GM21526 (cell line): ENCODE data around the gene FYN.
"Not testable (repeated sequence)": the region's sequence is repeated elsewhere in the genome, so short reads cannot be mapped to it uniquely, and the experiment has no call there.

ENCODE experiments used
- ATAC-seq: cut with Tn5 transposase; IDR thresholded peaks from one replicate; pipeline ENCODE4 v1.9.1; 2021; ENCODE audit warnings: moderate library complexity; ENCODE audit not compliant: unreplicated experiment, low FRiP score

FYN gene

GRCh38 chr6:111650049-111650448 is 223.2 kb downstream of the FYN start:
- no peak for ATAC-seq

GRCh38 chr6:111648100-111648499 is 225.2 kb downstream of the FYN start:
- no peak for ATAC-seq

DNA sequence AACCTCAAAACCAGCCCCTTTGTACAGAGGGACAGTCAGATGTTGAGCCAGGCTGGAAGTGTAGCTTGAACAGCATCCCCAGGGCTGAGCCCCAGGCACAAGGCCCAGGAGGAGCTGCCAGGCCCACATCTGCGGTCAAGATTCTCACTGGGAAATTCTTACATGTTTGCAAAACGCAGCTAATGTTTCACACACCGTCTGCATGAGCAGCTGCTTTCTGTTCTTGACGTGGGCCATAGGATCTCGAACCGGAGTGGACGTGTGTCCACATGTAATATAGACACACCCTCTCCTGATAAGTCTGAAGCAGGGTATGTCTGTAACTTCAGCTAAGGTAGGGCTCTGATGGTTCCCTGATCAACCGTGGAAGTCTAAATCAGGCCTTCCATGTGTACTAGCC is 226.3 kb downstream of the FYN start:
- ATAC-seq, result no peak

DNA sequence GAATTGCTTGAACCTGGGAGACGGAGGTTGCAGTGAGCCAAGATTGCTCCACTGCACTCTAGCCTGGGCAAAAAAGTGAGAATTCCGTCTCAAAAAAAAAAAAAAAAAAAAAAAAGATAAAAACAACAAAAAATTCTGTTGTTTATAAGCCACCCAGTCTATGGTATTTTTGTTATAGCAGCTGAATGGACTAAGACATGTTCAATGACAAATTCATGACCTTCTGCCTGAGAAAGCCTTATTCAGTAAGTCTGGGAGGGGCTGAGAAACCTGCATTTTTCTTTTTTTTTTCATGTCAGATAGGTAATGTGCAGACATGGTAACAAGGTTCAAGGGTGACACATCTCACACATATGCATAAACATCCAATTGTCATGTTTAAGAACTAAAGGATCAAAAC is 227.2 kb downstream of the FYN start:
- no peak for ATAC-seq

DNA sequence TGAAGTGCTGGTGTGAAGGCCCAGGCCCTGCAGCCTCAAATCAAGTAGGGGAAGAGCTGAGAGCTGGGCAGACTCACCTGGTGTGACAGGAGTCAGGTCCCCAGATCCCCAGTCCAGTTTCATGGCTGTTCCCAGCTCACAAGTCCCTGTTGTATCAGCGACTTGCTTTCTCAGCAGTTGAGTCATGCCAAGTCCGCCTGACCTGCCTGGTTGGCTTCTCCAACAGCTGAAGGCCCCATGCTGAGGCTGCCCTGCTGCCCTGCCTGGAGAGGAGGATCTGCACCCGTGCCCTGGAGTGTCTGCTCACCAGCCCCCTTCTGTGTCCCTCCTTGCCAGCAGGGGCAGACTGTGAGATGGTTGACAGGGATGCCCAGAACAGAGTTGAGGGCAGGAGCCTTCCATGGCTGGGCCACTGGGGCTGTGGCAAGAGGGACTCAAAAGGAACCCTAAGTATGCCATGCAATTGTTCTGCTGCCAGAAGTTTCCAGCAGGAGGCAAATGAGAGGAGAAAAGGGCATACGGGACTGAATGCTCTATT is 228.3 kb downstream of the FYN start:
- ATAC-seq, result no peak

GRCh38 chr6:111642463-111643158 is 230.6 kb downstream of the FYN start:
- ATAC-seq, result no peak

- no peak for ATAC-seq
Measured at GRCh38 chr6:111639266-111639665, 234.0 kb downstream of the FYN start.

DNA sequence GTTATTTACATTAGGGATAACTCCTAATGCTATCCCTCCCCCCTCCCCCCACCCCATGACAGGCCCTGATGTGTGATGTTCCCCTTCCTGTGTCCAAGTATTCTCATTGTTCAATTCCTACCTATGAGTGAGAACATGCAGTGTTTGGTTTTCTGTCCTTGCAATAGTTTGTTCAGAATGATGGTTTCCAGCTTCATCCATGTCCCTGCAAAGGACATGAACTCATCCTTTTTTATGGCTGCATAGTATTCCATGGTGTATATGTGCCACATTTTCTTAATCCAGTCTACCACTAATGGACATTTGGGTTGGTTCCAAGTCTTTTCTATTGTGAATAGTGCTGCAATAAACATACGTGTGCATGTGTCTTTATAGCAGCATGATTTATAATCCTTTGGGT is 238.3 kb downstream of the FYN start:
- not testable (repeated sequence) for ATAC-seq

- no peak for ATAC-seq
Measured at GRCh38 chr6:111633822-111634221, 239.4 kb downstream of the FYN start.

DNA sequence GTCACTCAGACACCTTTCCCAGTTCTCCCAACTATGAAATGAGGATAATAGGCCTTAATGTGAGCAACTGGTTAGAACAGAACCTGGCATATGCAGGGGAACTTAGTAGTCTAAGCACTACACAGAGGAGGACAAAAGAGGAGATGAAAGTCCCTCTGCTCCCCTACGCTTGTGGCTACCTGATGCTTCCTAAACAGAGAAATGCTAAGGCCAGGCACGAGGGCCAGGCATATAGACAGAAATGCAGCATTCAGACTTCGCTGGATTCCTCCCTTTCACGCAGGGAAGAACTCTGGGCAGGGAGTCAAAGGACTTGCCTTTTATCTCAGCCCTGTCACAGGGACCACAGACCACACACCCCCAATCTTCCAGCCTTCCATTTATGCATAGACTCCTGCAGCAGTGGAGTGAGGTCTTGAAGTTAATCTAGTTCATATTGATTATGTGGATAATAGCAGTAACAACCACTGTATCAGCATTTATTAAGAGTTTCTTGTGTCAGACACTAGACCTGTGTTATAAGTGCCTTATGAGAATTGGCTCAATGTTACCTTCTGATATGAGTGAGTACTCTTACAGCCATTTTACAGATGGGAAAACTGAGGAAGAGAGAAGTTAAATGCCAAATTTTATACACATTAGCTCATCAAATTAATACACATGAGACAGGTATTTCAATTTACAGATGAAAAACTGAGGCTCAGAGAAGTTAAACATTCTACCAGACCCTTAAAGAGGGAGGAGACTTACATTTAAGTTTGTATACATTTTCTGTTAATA is 240.6 kb downstream of the FYN start:
- no peak for ATAC-seq

- no peak for ATAC-seq
Measured at GRCh38 chr6:111631903-111632460, 241.3 kb downstream of the FYN start.

GRCh38 chr6:111631018-111631417 is 242.2 kb downstream of the FYN start:
- no peak for ATAC-seq

DNA sequence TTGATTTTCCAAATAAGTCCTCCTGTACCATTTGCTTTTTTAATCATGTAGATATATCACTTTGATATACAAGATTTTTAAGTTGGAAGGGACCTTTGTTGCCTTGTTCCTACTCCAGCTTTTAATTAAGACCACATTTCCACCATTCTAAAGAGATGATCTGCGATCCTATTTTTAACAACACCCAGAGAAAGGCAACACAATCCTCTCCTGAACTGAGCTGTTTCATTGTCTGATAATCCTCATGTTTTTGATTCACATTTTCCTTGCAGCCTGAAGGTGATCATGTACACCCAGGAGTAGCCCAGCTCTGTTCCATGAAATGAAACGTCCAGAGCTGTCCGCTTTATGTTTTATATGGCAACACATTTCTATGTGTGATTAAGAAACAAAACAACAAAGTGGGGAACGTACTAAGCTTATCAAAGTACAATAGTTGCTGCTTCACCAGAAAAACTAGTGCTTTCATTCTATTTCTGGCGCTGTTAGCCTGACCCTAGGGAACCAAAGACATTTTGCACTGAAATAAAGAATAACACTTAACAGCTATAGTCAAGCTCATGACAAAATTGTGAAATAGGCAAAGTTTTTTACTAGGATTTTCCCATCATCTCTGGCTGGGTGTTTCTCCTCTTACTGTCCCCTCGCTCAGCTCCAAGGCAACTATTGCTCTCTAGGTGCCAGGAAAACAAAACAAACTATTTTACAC is 245.0 kb downstream of the FYN start:
- ATAC-seq, result no peak

- no peak for ATAC-seq
Measured at GRCh38 chr6:111626441-111626840, 246.8 kb downstream of the FYN start.

- ATAC-seq, result no peak
Measured at GRCh38 chr6:111625461-111626391, 247.5 kb downstream of the FYN start.

DNA sequence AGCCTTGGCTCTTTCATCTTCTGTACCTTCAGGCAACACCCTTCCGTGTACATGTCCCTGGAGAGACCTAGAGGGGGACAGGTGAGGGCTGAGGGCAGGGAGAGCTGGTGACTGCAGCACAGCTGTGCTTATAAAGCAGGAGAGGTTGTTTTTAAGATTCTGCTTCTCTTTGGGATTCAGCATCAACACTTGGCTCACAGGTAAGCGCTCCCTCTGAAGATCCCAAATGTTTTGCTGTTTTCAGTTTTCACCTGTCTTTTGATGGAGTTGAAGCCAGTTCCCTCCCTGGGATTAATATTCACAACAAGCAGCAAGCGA is 248.2 kb downstream of the FYN start:
- no peak for ATAC-seq

DNA sequence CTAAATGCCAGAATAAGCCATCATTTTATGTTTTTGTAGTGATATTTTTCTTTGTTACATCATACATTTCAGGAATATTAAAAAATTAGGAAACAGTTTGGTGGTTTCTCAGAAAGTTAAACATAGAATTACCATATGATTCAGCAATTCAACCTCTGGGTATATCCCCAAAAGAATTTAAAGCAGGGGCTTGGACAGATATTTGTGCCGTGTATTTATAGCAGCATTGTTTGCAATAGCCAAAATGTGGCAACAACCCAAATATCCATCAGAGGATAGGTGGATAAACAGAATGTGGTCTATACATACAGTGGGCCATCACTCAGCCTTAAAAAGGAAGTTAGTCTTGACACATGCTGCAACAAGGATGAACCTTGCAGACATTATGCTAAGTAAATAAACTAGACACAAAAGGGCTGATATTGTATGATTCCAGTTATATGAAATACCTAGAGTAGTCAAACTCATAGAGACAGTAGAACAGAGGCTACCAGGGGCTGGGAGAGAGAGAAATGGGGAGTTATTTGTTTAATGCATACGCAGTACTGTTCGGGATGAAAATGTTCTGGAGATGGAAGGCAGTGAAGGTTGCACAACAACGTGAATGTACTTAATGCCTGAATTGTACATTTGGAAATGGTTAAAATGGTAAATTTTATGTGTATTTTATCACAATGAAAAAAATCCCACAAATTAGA is 248.7 kb downstream of the FYN start:
- no peak for ATAC-seq

- ATAC-seq, result no peak
Measured at GRCh38 chr6:111623046-111623718, 250.1 kb downstream of the FYN start.

DNA sequence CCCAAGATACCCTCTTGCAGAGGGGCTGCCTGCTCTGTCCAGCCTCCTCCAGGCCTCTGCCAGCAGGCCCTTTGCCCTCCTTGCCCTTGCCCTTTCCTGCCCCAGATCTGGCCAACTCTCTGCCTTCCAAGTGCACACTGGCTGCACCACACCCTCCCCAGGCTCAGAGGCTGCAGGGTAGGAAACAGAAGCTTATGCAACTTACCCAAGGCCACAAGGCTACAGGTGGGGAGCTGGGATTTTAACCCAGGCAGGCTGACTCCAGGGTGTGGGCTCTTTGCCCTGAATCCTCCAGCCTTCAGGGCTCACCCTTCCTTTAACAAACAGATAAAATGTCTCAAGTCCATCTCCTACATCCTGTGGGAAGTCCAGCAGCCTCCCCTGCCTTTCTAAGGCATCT is 253.1 kb downstream of the FYN start:
- no peak for ATAC-seq
